ENCODE results near the gene RSU1.

The RSU1 gene

GRCh38 chr10:16611037-16611436 is 206.2 kb downstream of the RSU1 start:
- no peak for DNase-seq (ENCODE audit: low read depth in 1 of 2, low spot score in 1 of 2)

- DNase-seq (ENCODE audit: low read depth in 1 of 2, low spot score in 1 of 2), result no peak
Measured at GRCh38 chr10:16609211-16609610, 208.0 kb downstream of the RSU1 start.

DNA sequence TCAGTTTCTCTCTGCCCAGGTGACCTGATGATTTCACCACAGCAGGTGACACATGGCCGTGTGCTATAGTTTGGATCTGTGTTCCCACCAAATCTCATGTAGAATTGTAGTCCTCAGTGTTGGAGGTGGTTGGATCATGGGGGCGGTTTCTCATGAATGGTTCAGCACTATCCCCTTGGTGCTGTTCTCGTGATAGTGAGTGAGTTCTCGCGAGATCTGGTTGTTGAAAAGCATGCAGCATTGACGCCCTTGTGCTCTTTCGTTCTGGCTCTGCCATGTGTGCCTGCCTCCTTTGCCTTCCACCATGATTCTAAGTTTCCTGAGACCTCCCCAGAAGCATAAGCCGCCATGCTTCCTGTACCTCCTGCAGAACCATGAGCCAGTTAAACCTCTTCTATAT is 210.3 kb downstream of the RSU1 start:
- DNase-seq (ENCODE audit: low read depth in 1 of 2, low spot score in 1 of 2), result no peak

DNA sequence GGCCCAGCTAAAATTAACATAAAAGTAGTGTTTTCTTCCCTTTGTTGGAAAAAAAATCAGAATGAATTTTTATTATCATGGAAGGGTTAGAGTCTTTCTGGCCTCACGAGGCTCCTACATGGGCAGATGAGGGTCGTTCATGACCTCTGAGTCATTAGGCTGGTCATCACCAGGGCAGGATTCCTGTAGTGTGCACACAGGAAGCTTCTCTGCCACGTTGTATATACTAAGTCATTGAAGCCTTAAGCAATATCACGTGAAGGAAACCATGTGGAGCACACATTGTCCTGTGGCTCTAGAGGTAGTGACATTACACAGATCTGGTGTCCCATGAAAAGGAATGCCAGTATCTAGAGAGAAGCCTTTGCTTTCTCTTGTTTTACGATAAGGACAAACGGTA is 210.8 kb downstream of the RSU1 start:
- DNase-seq (ENCODE audit: low read depth in 1 of 2, low spot score in 1 of 2), result no peak

DNA sequence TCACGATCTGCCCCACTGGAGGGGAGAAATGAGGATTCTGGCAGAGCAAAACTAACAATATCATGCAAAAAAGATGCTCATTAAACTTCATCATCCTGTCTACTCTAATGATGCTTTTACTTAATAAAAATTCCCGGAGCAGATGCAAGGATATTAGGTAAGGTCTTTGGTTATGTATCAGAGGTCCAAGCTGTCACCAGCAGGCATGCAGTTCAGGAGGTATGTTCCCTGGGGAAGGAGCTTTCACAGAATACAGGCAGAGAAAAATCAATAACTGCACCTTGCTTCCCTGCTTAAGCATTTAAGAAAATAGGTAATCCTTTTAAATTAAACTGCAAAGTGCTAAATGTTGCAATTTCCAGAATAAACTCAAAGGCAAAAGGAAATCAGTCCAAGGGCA is 213.9 kb downstream of the RSU1 start:
- no peak for DNase-seq (ENCODE audit: low read depth in 1 of 2, low spot score in 1 of 2)

DNA sequence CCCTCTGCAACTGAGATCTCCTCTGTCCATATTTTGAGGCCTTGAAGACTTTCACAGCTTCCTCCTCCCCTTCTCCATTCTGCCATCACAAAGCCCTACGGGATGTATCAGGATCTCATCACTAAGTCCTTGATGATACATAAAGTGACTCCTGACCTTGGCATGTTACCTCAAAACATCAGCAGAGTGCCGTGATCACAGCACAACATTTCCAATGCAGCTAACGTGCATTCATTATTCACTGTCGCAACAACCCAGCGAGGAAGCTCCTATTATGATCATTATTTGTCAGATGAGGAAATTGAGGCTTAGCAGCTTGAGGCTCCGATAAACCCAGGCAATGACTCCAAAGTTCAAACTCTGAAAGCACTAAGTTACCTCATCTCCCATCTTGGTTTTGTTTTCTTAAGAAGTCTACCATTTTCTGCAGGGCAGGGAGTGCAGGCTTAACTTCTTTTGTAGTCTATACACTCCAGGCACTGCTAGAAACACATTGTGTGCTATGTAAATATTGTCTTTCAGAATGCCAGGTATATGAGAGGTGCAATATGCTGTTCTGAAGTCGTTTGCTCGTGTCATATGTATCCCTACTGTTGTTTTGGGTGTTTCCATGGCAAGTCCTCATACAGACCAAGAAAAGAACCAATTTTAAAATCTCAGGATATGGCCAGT is 215.0 kb downstream of the RSU1 start:
- no peak for DNase-seq (ENCODE audit: low read depth in 1 of 2, low spot score in 1 of 2)

- no peak for DNase-seq (ENCODE audit: low read depth in 1 of 2, low spot score in 1 of 2)
Measured at GRCh38 chr10:16599662-16600061, 217.6 kb downstream of the RSU1 start.

DNA sequence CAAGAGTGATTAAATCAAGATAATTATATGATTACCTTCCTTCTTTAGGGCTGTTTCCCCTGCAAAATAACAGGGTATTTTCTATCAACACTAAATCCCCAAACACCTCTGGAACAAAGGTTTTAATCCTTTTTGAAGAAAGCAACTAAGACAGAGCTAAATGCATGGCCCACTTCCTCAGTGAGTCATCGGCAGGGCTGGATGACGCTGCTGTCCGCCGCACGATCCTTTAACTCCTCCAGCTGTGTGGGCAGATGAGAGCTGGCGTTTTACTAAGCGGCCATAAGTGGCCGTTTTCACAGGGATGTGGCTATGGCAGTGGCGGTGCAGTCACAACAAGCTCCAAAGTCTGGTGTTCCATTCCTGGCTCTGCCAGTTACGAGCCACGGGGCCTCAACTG is 219.6 kb downstream of the RSU1 start:
- no peak for DNase-seq (ENCODE audit: low read depth in 1 of 2, low spot score in 1 of 2)

DNA sequence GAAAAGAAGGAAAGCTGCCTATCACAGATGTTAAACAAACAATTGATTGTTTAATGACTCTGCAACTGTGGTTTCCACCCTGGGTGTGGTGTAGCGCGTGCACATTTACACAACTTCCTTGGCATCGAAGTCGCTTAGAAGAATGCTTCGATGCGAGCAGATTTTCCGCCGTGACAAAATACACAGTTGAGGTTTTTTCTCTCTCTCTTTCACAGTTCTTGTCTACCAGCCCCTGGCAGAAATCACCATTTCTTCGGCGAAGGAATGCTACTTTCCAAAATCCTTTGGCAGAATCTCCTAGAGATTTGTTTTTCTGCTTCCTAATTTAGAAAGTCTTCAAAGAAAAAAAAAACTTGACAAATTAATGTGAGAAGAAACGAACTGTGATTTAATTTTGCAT is 224.8 kb downstream of the RSU1 start:
- no peak for DNase-seq (ENCODE audit: low read depth in 1 of 2, low spot score in 1 of 2)

DNA sequence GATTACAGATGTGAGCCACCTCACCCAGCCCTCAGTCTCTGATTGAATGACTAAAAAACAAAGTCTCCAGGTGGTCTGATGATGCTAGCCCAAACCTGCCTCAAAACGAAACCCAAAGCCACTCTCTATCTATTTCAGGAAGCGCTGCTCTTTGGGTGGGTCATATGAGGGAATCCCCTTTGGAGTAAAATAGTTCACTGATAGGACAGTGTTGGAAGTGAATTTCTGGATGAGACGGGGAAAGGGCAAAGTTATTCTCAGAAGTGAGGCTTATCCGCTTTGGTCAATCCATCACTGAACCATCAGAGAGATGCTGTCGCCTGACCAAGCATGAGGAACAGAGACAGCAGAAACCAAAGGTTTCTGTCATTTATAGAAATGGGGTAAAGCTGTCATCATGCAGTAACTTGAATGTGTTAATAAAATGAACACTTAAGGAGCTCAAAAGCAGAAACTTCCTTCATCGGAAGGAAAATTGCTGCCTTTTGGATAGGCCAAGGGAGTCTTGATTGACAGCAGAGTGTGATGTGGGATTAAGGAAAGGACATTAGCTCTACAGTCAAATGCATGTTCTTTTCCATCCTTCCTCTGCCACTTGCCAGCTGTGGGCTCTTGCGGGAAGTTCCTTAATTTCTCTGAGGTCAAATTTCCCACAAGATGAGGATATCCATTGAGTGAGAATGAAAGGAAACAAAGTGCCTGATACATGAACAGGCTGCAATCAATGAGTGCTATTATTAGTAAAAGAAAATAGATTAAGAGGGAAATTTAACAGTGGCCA is 230.7 kb downstream of the RSU1 start:
- no peak for DNase-seq (ENCODE audit: low read depth in 1 of 2, low spot score in 1 of 2)

- no peak for DNase-seq (ENCODE audit: low read depth in 1 of 2, low spot score in 1 of 2)
Measured at GRCh38 chr10:16585103-16585502, 232.1 kb downstream of the RSU1 start.

DNA sequence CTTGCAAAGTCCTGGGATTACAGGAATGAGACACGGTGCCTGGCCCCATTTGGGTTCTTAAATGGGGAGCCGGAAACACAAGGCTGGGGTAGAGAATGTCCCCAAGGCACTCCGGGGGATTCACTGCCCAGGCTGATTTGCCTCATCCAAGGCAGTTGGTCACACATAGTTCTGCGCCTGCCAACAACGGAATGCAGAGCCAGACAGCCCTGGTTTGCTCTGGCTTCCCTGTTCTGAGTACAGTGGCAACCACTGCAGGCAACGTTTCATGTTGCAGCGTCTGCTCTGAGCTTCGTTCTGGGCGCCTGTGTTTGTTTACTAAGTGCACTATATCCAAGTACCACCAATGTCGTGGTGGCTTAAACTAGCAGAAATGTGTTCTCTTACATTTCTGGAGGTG is 233.8 kb downstream of the RSU1 start:
- no peak for DNase-seq (ENCODE audit: low read depth in 1 of 2, low spot score in 1 of 2)

DNA sequence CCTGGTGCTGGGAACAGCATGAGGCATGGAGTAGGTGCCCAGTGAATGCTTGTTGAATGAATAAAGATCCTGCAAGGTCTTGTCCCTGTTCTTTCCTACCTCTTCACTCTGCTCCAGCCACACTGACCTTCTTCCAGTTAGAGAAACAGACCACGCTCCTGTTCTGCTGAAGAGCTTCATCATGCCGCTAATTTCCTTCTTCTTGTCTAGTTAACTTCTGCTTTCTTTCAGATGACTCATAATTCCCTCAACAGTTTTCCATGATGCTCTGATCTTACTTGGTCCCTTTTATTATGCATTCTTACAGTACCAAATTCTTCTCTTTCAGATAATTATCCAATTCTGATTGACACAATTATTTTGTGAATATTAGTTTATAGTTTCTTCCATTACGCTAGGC is 236.0 kb downstream of the RSU1 start:
- DNase-seq (ENCODE audit: low read depth in 1 of 2, low spot score in 1 of 2), result no peak

- DNase-seq (ENCODE audit: low read depth in 1 of 2, low spot score in 1 of 2), result no peak
Measured at GRCh38 chr10:16570731-16571130, 246.5 kb downstream of the RSU1 start.

DNA sequence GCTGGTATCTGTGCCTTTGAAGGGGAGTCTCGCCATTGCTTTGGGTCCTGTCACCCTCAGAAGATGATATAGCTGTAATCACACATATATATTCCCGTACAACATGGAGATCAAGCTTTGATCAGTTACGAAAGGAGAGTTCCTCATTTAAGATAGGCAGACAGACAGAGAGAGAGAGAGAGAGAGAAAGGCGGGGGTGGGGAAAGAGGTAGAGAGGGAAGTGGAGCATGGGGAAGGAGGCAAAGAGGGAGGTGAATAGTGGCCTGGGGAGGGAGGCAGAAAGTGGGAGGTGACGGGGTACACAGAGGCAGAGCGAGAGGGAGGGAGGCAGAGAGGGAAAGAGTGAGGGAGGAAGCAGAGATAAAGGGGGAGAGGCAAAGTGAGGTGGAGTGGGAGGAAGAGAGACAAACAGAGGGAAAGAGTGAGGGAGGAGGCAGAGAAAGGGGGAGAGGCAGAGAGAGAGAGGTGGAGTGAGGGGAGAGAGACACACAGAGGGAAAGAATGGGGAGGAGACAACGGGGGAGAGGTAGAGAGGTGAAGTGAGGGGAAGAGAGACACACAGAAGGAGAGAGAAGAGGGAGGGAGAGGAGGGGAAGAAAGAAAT is 250.9 kb downstream of the RSU1 start:
- DNase-seq (ENCODE audit: low read depth in 1 of 2, low spot score in 1 of 2), result no peak

GRCh38 chr10:16565604-16566003 is 251.6 kb downstream of the RSU1 start:
- DNase-seq (ENCODE audit: low read depth in 1 of 2, low spot score in 1 of 2), result no peak

DNA sequence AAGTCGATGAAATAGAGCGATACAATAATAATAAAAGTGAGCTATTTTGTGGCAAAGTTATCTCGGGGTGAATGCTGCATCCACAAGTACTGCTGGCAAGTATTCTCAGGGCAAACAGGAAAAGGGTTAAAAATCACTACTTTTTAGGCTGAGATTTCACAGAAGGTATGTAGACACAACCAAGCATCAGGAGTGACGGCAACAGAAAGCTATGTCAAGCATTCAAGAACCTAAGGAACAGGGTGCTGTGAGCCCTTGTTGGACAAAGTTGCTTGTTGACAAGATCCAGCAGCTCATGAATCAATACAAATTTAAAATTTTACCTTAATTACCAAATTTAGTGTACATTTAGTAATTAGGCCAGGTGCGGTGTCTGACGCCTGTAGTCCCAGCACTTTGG is 254.3 kb downstream of the RSU1 start:
- DNase-seq (ENCODE audit: low read depth in 1 of 2, low spot score in 1 of 2), result no peak

DNA sequence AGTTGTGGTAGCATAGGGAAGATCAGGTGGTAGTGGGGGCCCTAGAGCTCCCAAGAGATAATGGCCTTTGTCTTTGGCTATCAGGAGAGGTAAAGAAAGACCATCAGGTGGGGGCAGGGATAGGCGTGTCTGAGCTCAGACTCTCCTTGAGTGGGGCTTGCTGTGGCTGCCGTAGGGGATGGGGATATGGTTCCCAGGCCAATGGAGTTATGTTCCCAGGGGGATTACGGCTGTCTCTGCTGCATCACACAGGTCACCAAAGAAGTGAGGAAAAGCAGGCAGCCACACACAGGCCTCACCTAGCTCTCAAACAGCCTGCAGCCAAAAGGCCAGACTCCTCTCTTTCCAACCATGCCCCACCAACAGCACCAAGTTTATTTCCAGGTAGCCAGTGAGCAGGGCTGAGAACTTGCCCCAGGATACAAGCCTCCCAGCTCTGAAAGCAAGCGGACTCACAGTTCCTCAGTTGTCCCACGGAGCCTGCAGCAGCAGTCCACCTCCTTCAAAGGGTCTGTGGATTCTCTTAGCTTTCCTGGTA is 257.9 kb downstream of the RSU1 start:
- no peak for DNase-seq (ENCODE audit: low read depth in 1 of 2, low spot score in 1 of 2)

DNA sequence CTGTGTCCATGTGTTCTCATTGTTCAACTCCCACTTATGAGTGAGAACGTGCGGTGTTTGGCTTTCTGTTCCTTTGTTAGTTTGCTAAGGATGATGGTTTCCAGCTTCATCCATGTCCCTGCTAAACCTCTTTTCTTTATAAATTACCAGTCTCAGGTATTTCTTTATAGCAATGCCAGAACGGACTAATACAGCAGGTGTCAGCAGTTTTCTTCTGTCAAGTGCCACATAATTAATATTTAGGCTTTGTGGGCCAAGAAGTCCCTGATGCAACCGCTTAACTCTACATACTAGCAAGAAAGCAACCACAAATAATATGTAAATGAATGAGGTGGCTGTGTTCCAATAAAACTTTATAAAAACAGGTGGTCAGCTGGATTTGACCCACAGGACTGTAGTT is 269.3 kb downstream of the RSU1 start:
- DNase-seq (ENCODE audit: low read depth in 1 of 2, low spot score in 1 of 2), result no peak

DNA sequence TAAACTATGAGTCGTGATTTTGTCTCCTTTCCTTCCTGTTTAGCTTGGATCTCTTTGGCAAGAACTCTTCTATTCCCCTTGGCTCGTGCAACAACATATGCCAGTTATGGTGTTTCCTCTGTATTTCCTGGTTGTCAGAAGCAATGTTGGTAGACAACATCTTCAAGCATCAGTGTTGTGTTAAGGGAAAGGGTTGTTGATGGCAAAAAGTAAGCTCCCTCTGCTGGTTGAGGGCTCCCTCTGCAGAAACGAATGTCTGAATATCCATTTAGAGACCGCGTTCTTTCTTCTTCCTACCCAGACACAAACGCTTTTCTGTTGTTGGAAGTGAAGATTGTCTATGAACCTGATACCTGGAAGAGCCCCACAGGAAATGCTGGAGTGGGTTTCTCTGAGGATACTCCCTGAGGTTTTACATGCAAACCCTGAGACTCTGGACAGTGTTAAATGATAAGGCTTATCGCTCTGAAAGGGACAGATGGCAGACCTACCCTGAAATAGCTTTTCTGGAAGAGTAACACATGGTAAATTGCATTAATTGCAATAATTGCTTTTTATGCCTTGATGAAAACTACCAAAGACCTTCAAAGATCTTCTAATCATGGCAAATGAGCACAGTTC is 272.0 kb downstream of the RSU1 start:
- no peak for DNase-seq (ENCODE audit: low read depth in 1 of 2, low spot score in 1 of 2)

DNA sequence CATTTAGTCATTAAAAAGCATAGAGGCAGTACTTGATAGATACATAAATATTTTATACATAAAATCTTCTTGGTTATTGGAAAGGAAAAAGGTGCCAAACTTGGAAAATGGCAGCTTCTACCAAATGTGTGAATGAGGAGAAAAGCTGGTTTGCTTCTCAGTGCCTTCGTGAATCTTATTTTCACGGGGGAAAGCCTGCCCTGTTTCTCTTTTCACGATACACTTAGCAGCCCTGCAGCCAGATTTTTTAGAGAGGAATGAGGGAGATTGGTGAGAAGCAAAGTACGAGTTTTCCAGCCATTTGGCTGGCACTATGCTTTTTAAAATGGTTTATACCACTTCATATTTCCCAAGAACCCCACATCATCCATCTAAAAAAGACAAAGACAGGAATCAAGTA is 272.6 kb downstream of the RSU1 start:
- DNase-seq (ENCODE audit: low read depth in 1 of 2, low spot score in 1 of 2), result no peak

GRCh38 chr10:16544099-16544498 is 273.1 kb downstream of the RSU1 start:
- DNase-seq (ENCODE audit: low read depth in 1 of 2, low spot score in 1 of 2), result no peak

Measured in stimulated activated CD4-positive, alpha-beta T cell treated with anti-CD3 and anti-CD28 coated beads, Interleukin-15, amount 100 ng/mL, for 1 hour (primary cell).